Vagina (tissue), 2 donors: Measurements from ENCODE around the gene IL10RA. TPM values are rescaled to one million over a fixed set of nuclear protein-coding genes. Genes with fewer than 3 reads are reported as not detected.

ENCODE experiments used
- DNase-seq, 2 donors: peaks; one replicate each; pipeline ENCODE4 v3.0.0-alpha.2; 2017; ENCODE audit errors: extremely low spot score in 2 of 2
- H3K27ac ChIP-seq: fragments of 200-600 bp; sonication (generic); one replicate; pipeline ENCODE4 v1.5.1; 2019
- H3K27me3 ChIP-seq: fragments of 200-600 bp; sonication (generic); one replicate; pipeline ENCODE4 v1.5.1; 2019
- H3K36me3 ChIP-seq, 2 donors: fragments of 200-600 bp; sonication (generic); one replicate each; pipeline ENCODE4 v1.5.1; 2017 to 2019
- H3K4me1 ChIP-seq: fragments of 200-600 bp; sonication (generic); one replicate; pipeline ENCODE4 v1.5.1; 2019
- H3K4me3 ChIP-seq, 2 donors: fragments of 200-600 bp; sonication (generic); 1 replicate in 1 of 2; 2 replicates in 1 of 2; pipeline ENCODE4 v1.5.1; 2016 to 2019
- H3K9me3 ChIP-seq: fragments of 200-600 bp; sonication (generic); one replicate; pipeline ENCODE4 v1.5.1; 2019
- POLR2A ChIP-seq, 2 donors: fragments of 450-650 bp; IDR thresholded peaks; one replicate each; pipeline ENCODE4 v1.6.1; 2017; ENCODE audit warnings: antibody characterized with exemption in 2 of 2, mild to moderate bottlenecking in 2 of 2, moderate library complexity in 2 of 2
- POLR2AphosphoS5 ChIP-seq, 2 donors: sonication (generic); formaldehyde crosslinking; IDR thresholded peaks; one replicate each; pipeline ENCODE4 v1.9.0; 2017; ENCODE audit warnings: antibody characterized with exemption in 2 of 2, mild to moderate bottlenecking in 2 of 2, low read depth in 1 of 2; ENCODE audit not compliant: insufficient read depth in 1 of 2
- intact Hi-C: fragments of 100-400 bp; cut with DNase I; formaldehyde crosslinking; loops from one replicate; pipeline ENCODE4 v1.15.1; 2023
- total RNA-seq: library from RNA; depleted of rRNA; stranded (reverse); fragments of >200 nt; gene quantifications from one replicate; pipeline ENCODE4 v1.2.3, GENCODE V29; 2016
- TF ChIP-seq, protein P1 (sequence below), 3 experiments: fragments of 450-650 bp in 2 of 3; fragments of 200-600 bp in 1 of 3; sonication (generic) in 1 of 3; IDR thresholded peaks; one replicate each; pipeline ENCODE4 v1.5.1; 2017 to 2019; ENCODE audit warnings: antibody characterized with exemption in 3 of 3, mild to moderate bottlenecking in 2 of 3, moderate library complexity in 2 of 3

Gene IL10RA
- total RNA-seq, 1 donor from 2014 or later, result 29.0 TPM

- DNase-seq, result no peak
- peak overlapping the region; percentile 57 for H3K27ac ChIP-seq
- no peak overlapping the region for H3K4me3 ChIP-seq
- H3K27me3 ChIP-seq, result no peaks in the 10 kb centered on the region
- no peaks in the 10 kb centered on the region for H3K36me3 ChIP-seq
- intact Hi-C loops, result no loop called here
- TF ChIP-seq, protein P1, sequence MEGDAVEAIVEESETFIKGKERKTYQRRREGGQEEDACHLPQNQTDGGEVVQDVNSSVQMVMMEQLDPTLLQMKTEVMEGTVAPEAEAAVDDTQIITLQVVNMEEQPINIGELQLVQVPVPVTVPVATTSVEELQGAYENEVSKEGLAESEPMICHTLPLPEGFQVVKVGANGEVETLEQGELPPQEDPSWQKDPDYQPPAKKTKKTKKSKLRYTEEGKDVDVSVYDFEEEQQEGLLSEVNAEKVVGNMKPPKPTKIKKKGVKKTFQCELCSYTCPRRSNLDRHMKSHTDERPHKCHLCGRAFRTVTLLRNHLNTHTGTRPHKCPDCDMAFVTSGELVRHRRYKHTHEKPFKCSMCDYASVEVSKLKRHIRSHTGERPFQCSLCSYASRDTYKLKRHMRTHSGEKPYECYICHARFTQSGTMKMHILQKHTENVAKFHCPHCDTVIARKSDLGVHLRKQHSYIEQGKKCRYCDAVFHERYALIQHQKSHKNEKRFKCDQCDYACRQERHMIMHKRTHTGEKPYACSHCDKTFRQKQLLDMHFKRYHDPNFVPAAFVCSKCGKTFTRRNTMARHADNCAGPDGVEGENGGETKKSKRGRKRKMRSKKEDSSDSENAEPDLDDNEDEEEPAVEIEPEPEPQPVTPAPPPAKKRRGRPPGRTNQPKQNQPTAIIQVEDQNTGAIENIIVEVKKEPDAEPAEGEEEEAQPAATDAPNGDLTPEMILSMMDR (IDR thresholded peaks at IDR 0.05), result no peak
- TF ChIP-seq POLR2A (IDR thresholded peaks at IDR 0.05) (no peak), POLR2AphosphoS5 (IDR thresholded peaks at IDR 0.05; ENCODE audit: insufficient read depth in 1 of 2, low read depth in 1 of 2) (no peak)
- no peaks in the 10 kb centered on the region for H3K4me1 ChIP-seq
- H3K9me3 ChIP-seq, result no peaks in the 10 kb centered on the region
Measured at GRCh38 chr11:118001494-118001971, 15.3 kb downstream of the IL10RA start.

DNA sequence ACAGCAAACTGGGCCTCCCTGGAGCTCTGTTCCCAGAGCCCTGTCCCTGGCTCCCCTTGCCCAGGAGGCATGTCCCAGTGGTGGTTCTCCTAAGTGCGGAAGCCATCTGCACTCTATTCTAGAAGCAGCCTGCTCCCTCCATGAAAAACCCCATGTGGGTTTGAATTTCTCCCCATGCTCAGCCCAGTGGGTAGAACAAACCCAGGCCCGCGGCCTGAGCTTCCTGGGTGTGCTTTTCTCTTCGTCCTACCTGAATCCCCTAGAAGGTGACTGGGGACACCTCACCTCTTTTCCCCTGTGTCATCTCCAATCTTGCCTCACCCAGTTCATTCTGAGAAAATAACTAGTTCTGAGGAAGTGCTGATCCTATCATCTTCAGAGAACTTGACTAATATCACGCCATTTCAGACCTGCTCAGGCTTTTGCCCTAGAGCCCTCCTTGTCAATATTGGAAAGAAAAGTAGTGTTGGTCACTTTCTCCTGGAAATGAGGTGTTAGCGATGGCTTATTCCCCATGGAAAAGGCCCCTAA, 15.9 kb downstream of the IL10RA start:
- Histone ChIP-seq H3K4me1 (no peaks in the 10 kb centered on the region), H3K4me3 (no peak overlapping the region), H3K27ac (peak overlapping the region; percentile 57), H3K27me3 (no peaks in the 10 kb centered on the region), H3K9me3 (no peaks in the 10 kb centered on the region), H3K36me3 (no peaks in the 10 kb centered on the region)
- intact Hi-C loops, result no loop called here
- TF ChIP-seq POLR2AphosphoS5 (IDR thresholded peaks at IDR 0.05; ENCODE audit: insufficient read depth in 1 of 2, low read depth in 1 of 2), result no peak
- TF ChIP-seq POLR2A (IDR thresholded peaks at IDR 0.05), result no peak
- TF ChIP-seq, protein P1 (IDR thresholded peaks at IDR 0.05), result no peak
- DNase-seq, result peak in 1 of 2 donors; percentile 84

DNA sequence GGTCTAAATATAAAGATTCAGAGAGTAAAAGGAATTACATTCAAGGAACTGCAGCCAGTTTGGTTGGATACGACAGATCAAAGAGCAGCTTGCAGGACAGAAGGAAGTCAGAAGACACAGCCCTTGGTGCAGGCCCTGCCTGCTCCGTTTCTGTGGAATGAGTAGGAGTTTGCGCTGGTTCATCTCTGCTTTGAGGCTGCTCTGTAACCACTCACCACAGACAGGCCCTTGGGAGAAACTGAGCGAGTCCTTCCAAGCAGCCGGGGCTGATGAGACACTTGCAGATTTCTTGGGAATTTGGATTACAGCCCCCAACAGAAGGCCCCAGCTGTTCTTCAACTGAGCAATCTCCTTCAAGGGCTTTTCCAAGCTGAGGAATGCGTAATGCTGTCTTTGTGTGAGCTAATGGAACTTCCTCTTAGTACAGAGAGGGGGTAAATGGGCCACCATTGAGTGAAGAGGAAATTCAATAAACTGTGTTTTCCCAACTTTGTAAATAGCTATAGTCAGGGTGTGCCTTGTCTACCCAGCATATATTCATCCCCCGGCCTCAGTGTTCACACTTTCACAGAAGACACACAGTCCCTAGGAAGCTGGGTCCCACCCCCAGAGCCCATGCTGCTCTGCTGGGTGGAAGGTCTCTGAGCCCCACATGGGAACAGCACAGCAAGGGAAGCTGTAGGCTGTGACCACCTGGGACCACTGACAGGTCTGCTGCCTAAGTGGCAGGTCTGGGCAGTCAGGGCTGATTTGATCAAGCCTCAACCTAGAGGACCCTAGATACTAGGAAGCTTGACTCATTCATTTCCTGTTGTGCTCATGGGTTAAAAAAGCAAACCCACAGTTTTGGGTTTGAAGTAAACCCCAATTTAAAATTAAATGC, 16.6 kb downstream of the IL10RA start:
- intact Hi-C loops, result no loop called here
- DNase-seq, result no peak
- Histone ChIP-seq H3K9me3 (no peaks in the 10 kb centered on the region), H3K4me1 (no peaks in the 10 kb centered on the region), H3K36me3 (no peaks in the 10 kb centered on the region), H3K27me3 (no peaks in the 10 kb centered on the region), H3K4me3 (no peak overlapping the region), H3K27ac (peak overlapping the region; percentile 57)
- TF ChIP-seq, protein P1 (IDR thresholded peaks at IDR 0.05), result no peak
- TF ChIP-seq POLR2A (IDR thresholded peaks at IDR 0.05) (no peak), POLR2AphosphoS5 (IDR thresholded peaks at IDR 0.05; ENCODE audit: insufficient read depth in 1 of 2, low read depth in 1 of 2) (peak in 1 of 2 donors; percentile 44)

- H3K27me3 ChIP-seq, result no peaks in the 10 kb centered on the region
- TF ChIP-seq, protein P1 (IDR thresholded peaks at IDR 0.05), result no peak
- no peaks in the 10 kb centered on the region for H3K36me3 ChIP-seq
- H3K9me3 ChIP-seq, result no peaks in the 10 kb centered on the region
- no peaks in the 10 kb centered on the region for H3K4me1 ChIP-seq
- intact Hi-C loops, result no loop called here
- H3K27ac ChIP-seq, result peak overlapping the region; percentile 57
- H3K4me3 ChIP-seq, result no peak overlapping the region
- no peak for DNase-seq
Measured at GRCh38 chr11:118003456-118003855, 17.3 kb downstream of the IL10RA start.
